Renal pelvis (tissue), 12 donors: Measurements from ENCODE around the gene RAI2. TPM values are rescaled to one million over a fixed set of nuclear protein-coding genes. Genes with fewer than 3 reads are reported as not detected.

Source experiments
- DNase-seq: peaks from one replicate; pipeline ENCODE4 v3.0.0-alpha.2; 2013
- long read RNA-seq, 16 experiments: transcript quantifications; one replicate each; lab custom pipeline, GENCODE V29; 2026
- polyA plus RNA-seq, 3 donors: library from polyadenylated mRNA; unstranded; fragments of 120-200 nt; gene quantifications; one replicate each; pipeline ENCODE4 v1.2.1, GENCODE V29; 2013; ENCODE audit not compliant: insufficient read length in 3 of 3

RAI2 gene
- polyA plus RNA-seq = 10 to 100 TPM in 2 of 3 donors, 1 to 10 TPM in 1; 9.8 to 11.8 (median 10.8) TPM
- long read RNA-seq, donor 1 = 0 reads
- long read RNA-seq, donor 2, partial matches to known transcripts = 0 of 1 reads
- long read RNA-seq, donor 2, other reads (novel, unspliced or antisense) = 0 of 1 reads
- long read RNA-seq, donor 3, partial matches to known transcripts = 0 of 1 reads
- long read RNA-seq, donor 3, other reads (novel, unspliced or antisense) = 0 of 1 reads
- long read RNA-seq, donor 4, partial matches to known transcripts = 0 of 3 reads
- long read RNA-seq, donor 4, other reads (novel, unspliced or antisense) = 0 of 3 reads
- long read RNA-seq, donor 5, partial matches to known transcripts = 0 of 3 reads
- long read RNA-seq, donor 5, other reads (novel, unspliced or antisense) = 0 of 3 reads
- long read RNA-seq, donor 6, partial matches to known transcripts = 0 of 3 reads
- long read RNA-seq, donor 6, other reads (novel, unspliced or antisense) = 0 of 3 reads
- long read RNA-seq, donor 7, partial matches to known transcripts = 0 of 7 reads
- long read RNA-seq, donor 7, other reads (novel, unspliced or antisense) = 5 of 7 reads
- long read RNA-seq, donor 8, partial matches to known transcripts = 0 of 2 reads
- long read RNA-seq, donor 8, other reads (novel, unspliced or antisense) = 0 of 2 reads
- long read RNA-seq, donor 9, partial matches to known transcripts = 0 of 2 reads
- long read RNA-seq, donor 9, other reads (novel, unspliced or antisense) = 0 of 2 reads
- long read RNA-seq, donor 10 = 0 reads
- long read RNA-seq, donor 11 = 0 reads
- long read RNA-seq, donor 12, partial matches to known transcripts = 0 of 2 reads
- long read RNA-seq, donor 12, other reads (novel, unspliced or antisense) = 0 of 2 reads
- long read RNA-seq, donor 13, partial matches to known transcripts = 0 of 2 reads
- long read RNA-seq, donor 13, other reads (novel, unspliced or antisense) = 0 of 2 reads
- long read RNA-seq, donor 14, partial matches to known transcripts = 0 of 12 reads
- long read RNA-seq, donor 14, other reads (novel, unspliced or antisense) = 8 of 12 reads
- long read RNA-seq, donor 15, partial matches to known transcripts = 0 of 3 reads
- long read RNA-seq, donor 15, other reads (novel, unspliced or antisense) = 0 of 3 reads
- long read RNA-seq, donor 16, partial matches to known transcripts = 0 of 6 reads
- long read RNA-seq, donor 16, other reads (novel, unspliced or antisense) = 5 of 6 reads

DNA sequence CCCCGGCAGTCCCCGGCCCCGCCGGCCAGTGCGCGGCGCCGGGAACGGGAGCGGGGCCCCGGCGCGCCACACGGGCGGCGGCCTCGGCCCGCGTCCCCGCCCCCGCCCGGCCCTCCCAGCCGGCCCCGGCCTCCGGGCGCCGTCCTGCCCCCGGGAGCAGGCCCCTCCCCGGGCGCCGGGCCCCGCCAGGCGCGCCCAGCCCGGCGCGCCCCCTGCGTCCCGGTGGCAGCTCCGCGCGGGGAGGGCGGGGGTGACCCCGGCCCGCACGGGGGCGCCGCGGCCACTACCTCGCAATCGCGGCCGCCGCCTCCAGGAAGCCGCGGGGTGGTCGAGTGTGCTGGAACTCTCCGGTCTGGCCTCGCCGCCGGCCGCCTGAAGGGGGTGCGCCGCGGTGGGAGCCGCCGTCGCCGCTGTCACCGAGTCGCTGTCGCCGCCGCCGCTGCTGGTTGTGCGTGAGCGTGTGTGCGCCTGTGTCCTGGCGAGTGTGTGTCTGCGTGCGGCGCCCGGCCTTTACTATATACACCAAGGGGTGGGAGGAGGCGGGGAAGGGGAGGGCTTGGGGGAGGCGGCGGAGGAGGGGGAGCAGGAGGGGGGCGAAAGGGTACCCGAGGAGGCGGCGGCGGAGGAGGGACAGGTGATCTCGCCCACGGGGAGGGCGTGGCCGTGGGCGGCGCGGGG is at the start of gene RAI2:
Gene RAI2, minus strand, starts transcription at position 488 of the 678 bp plus-strand sequence. CDS start 59,288 bp downstream, outside the sequence.
- no peak for DNase-seq

DNA sequence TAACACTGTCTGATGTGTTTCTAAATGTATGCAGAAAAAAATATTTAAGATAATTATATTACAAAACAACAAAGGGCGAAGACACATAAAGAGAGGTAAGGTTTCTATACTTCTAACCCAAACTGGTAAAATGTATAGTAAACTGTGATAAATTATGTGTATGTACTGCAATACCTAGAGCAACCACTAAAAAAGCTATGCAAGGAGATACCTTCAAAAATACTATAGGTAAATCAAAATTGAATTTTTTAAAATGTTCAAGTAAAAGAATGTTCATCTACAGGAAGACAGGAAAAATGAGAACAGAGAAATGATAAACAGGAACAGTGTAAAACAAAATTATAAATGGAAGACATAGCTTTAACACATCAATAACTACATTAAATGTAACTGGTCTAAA is 27.3 kb upstream of the RAI2 start:
- no peak for DNase-seq

- no peak for DNase-seq
Measured at GRCh38 chrX:17882680-17883079, 21.6 kb upstream of the RAI2 start.

- DNase-seq = no peak
Measured at GRCh38 chrX:17878028-17878670, 17.1 kb upstream of the RAI2 start.

DNA sequence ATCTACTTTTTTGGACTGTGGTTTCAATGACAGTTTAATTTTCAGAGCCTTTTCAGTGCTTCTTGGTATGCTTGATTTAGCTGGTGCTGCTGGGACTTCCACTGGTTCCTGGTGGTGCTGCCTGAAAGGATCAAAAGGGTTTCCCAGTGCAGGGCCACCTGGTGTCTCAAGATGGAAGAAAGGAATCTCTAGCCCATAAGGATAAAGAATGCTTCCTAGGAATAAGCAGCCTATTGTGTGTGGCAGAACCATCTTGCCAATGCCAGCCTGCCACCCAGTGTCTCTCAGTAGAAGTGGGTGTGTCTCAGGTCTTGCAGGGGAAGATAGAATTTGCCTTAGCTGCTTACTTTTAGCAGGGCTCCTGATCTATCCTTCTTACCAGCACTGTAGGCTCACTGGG is 15.0 kb upstream of the RAI2 start:
- DNase-seq = no peak

DNA sequence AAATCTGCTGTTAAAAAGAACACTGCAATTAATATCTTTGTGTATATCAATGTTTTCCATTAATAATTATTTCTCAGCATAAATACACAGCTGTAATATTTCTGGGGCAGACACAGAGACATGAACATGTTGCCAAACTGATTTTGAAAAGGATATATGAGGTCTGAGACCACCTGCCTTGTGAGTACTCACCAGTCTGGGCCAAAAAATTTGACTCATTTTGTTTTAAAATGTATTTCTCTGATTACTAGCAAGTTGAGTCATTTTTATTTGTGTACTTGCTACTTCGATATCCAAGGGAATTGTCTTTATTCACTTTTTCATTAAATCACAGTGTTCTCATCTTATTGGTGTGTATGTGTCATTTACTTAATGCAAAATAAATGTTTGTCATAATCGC is 8.5 kb upstream of the RAI2 start:
- no peak for DNase-seq

GRCh38 chrX:17861489-17862011 is 452 bp upstream of the RAI2 start:
- no peak for DNase-seq

- DNase-seq = no peak
Measured at GRCh38 chrX:17860179-17860780, 818 bp downstream of the RAI2 start.

- DNase-seq = no peak
Measured at GRCh38 chrX:17859609-17860178, 1.4 kb downstream of the RAI2 start.

DNA sequence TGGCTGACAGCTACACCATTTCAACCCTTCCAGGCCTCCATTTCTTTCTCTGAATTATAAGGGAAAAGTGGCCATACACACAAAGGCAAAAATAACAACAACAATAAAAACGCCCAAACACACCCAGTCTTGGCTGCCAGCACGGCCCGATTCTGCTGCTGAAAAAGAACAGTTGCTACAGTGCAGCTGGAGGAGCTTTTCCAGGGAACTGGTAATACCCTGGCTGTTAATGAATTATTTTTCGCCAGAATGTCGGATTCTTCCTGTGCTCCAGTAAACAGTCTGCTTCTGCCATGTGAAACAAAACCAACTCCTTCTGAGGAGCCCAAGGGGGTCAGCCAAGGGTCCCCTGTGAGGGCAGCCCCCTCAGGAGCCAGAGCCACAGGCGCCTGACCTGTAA is 6.6 kb downstream of the RAI2 start:
- no peak for DNase-seq

DNA sequence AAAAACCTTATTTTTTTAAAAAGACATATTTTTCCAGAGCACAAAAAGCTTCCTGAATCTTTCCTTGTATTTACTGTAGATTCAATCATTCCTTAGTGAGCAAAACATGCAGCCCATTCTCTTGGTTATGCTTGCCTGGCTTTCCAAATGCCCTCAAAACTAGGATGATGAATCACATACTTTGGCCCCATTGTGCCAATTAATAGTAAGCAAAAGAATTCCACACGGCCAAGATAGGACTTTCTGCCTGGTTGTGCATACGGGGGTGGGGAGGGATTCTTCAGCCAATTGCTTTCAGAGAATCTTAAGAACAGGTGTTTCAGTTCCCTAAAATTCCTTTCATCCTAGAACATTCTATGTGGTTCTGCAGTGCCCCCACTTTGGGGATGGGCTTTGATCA is 7.0 kb downstream of the RAI2 start:
- no peak for DNase-seq

DNA sequence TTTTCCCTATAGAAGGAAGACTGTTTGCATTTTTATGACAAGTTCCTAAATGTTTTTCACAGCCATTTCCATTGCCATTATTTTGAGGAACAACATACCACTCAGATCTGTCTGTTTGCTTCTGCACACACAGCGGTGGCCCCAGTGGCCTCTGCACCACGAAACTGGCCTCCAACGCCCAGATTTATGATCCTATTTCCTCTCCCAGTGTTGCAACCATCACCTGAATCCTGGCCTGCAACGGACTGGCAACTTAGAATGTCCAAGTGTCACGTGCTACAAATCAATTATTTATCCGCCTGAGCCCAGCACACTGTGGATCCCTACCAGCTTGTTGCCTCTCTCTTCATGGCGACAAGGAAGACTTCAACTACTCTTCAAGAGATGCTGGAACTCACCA is 9.2 kb downstream of the RAI2 start:
- DNase-seq = no peak

- no peak for DNase-seq
Measured at GRCh38 chrX:17848545-17849265, 12.4 kb downstream of the RAI2 start.

GRCh38 chrX:17846045-17846444 is 15.1 kb downstream of the RAI2 start:
- DNase-seq = no peak

- DNase-seq = no peak
Measured at GRCh38 chrX:17844236-17844635, 16.9 kb downstream of the RAI2 start.

GRCh38 chrX:17842769-17843525 is 18.2 kb downstream of the RAI2 start:
- no peak for DNase-seq

DNA sequence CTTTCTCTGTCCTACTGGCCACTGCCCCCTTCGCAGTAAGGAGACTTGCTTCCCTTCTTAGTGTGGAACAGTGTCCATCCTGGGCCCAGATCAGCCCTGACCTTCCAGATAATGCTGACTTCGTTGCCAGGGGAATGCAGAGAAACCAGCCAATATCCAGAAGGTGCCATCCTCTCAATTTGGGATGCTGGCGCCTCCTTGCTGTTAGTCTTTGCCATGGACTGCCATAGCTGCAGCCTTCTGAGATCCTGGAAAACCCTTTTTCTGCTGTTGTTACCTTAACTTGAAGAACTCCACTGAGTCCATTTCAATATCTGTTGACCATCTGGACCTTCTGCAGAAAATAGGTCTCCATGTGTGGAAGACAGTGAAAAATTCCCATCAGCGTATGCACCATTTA is 21.8 kb downstream of the RAI2 start:
- no peak for DNase-seq

GRCh38 chrX:17836830-17837229 is 24.3 kb downstream of the RAI2 start:
- DNase-seq = no peak

DNA sequence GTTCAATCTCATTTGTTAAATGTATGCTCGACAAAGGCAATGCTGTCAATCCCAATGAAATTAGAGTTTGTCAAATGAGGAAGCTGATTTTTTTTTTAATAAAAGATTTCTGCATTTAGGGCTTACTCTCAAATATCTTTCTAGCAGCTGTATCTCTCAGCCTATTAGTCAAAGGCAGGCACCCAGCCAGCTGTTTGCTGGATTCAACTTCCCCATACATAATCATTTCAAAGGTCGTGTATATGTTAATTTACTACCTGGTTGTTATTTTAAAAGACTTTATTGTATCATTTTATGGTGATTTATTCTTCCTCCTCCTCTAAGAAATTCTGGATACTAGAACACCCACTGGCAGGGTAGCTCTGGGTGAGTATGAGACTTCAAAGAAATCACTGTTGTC is 27.1 kb downstream of the RAI2 start:
- no peak for DNase-seq
